Mesendoderm (in vitro differentiated cells): ENCODE results near the gene LIF.

Source experiments
- DNase-seq: peaks from one replicate; pipeline ENCODE4 v3.0.0; 2013
- H2AK5ac ChIP-seq: 2 replicates; pipeline ENCODE4 v1.6.1; 2013; ENCODE audit warnings: low read length, inconsistent platforms
- H2BK120ac ChIP-seq: 2 replicates; pipeline ENCODE4 v1.6.1; 2013; ENCODE audit warnings: low read depth, mild to moderate bottlenecking, low read length, moderate library complexity, mixed read lengths
- H2BK15ac ChIP-seq: replicated peaks from 2 replicates; pipeline ENCODE4 v1.6.1; 2013; ENCODE audit warnings: low read depth, mild to moderate bottlenecking, moderate library complexity
- H2BK5ac ChIP-seq: 2 replicates; pipeline ENCODE4 v1.6.1; 2013; ENCODE audit warnings: low read length, inconsistent platforms
- H3K18ac ChIP-seq: 2 replicates; pipeline ENCODE4 v1.6.1; 2013; ENCODE audit warnings: mild to moderate bottlenecking, low read length, mixed read lengths
- H3K23ac ChIP-seq: one replicate; pipeline ENCODE4 v1.6.1; 2013; ENCODE audit warnings: low read length
- H3K27ac ChIP-seq: 2 replicates; pipeline ENCODE4 v1.5.1; 2013; ENCODE audit warnings: low read depth, mild to moderate bottlenecking, inconsistent platforms, low read length, moderate library complexity
- H3K27me3 ChIP-seq: 2 replicates; pipeline ENCODE4 v1.6.1; 2013; ENCODE audit warnings: low read length, control low read depth, mild to moderate bottlenecking, inconsistent platforms; ENCODE audit not compliant: insufficient read depth, poor library complexity
- H3K36me3 ChIP-seq: 2 replicates; pipeline ENCODE4 v1.6.1; 2013; ENCODE audit warnings: low read length, inconsistent platforms; ENCODE audit not compliant: control insufficient read depth, insufficient read depth
- H3K4ac ChIP-seq: one replicate; pipeline ENCODE4 v1.6.1; 2013; ENCODE audit warnings: low read depth, mild to moderate bottlenecking, low read length, moderate library complexity
- H3K4me1 ChIP-seq: 2 replicates; pipeline ENCODE4 v1.6.1; 2013; ENCODE audit warnings: low read depth, low read length, inconsistent platforms; ENCODE audit not compliant: control insufficient read depth
- H3K4me2 ChIP-seq: 2 replicates; pipeline ENCODE4 v1.6.1; 2013; ENCODE audit warnings: low read length
- H3K4me3 ChIP-seq: 2 replicates; pipeline ENCODE4 v1.5.1; 2013; ENCODE audit warnings: mild to moderate bottlenecking, low read length
- H3K56ac ChIP-seq: one replicate; pipeline ENCODE4 v1.6.1; 2013; ENCODE audit warnings: low read length
- H3K79me1 ChIP-seq: 2 replicates; pipeline ENCODE4 v1.6.1; 2013; ENCODE audit warnings: low read length, inconsistent platforms
- H3K79me2 ChIP-seq: 2 replicates; pipeline ENCODE4 v1.6.1; 2013; ENCODE audit warnings: mild to moderate bottlenecking, low read length; ENCODE audit not compliant: control insufficient read depth, insufficient read depth
- H3K9ac ChIP-seq: 2 replicates; pipeline ENCODE4 v1.6.1; 2013; ENCODE audit warnings: low read length, inconsistent platforms
- H4K5ac ChIP-seq: one replicate; pipeline ENCODE4 v1.6.1; 2013; ENCODE audit warnings: low read length
- H4K8ac ChIP-seq: one replicate; pipeline ENCODE4 v1.6.1; 2013; ENCODE audit warnings: low read depth, mild to moderate bottlenecking, control low read depth, low read length, moderate library complexity
- WGBS: extraction: QIAGEN DNeasy Blood & Tissue Kit; methylation state at CpG from one replicate; pipeline ENCODE4 v1.1.7; 2013; ENCODE audit warnings: low lambda C conversion rate, missing lambda C conversion rate; ENCODE audit not compliant: insufficient coverage; ENCODE audit errors: extremely low coverage; 5-methylcytosine and 5-hydroxymethylcytosine counted together

Gene LIF

DNA sequence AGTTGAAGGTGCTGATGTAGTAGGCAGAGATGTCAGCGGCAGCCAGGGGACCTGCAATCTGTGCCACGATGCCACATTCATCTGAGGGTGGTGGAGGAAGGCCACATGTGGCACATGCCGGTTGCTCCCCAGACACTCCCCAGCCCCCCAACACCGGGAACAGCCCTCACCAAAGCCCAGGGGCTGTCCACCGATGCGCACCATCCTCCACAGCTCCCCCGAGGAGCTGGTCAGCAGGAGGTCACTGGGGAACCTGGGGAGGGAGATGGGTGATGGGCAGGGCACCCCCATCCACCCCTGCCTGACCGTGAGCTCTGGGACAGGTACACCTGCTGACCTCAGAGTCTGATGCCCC, 39.3 kb upstream of the LIF start:
- no peak overlapping the region for H3K27ac ChIP-seq
- no peak overlapping the region for H3K23ac ChIP-seq
- H3K36me3 ChIP-seq: no peaks in the 10 kb centered on the region
- WGBS: no CpG with 5 or more reads among the region's 8 CpGs
- H2BK120ac ChIP-seq: no peak overlapping the region
- no peak overlapping the region for H4K8ac ChIP-seq
- no peaks in the 10 kb centered on the region for H3K79me2 ChIP-seq
- H3K9ac ChIP-seq: no peak overlapping the region
- H3K18ac ChIP-seq: no peak overlapping the region
- H2BK5ac ChIP-seq: no peak overlapping the region
- H3K79me1 ChIP-seq: no peaks in the 10 kb centered on the region
- no peak overlapping the region for H2AK5ac ChIP-seq
- DNase-seq: no peak
- H3K27me3 ChIP-seq: no peaks in the 10 kb centered on the region
- no peak overlapping the region for H3K4me3 ChIP-seq
- H3K4me1 ChIP-seq: peaks cover 11% of the 10 kb centered on the region
- H2BK15ac ChIP-seq: no peak overlapping the region
- H3K4ac ChIP-seq: no peak overlapping the region
- H3K56ac ChIP-seq: no peak overlapping the region
- H3K4me2 ChIP-seq: no peak overlapping the region
- no peak overlapping the region for H4K5ac ChIP-seq

- Histone ChIP-seq H2BK15ac (no peak overlapping the region), H3K56ac (no peak overlapping the region), H3K79me1 (no peaks in the 10 kb centered on the region), H3K4me1 (peaks cover 9% of the 10 kb centered on the region), H2BK5ac (no peak overlapping the region), H3K4me2 (no peak overlapping the region), H3K27ac (no peak overlapping the region), H3K27me3 (no peaks in the 10 kb centered on the region), H2AK5ac (no peak overlapping the region), H3K4me3 (no peak overlapping the region), H3K79me2 (no peaks in the 10 kb centered on the region), H4K8ac (no peak overlapping the region), H3K4ac (no peak overlapping the region), H3K18ac (no peak overlapping the region), H2BK120ac (no peak overlapping the region), H3K36me3 (no peaks in the 10 kb centered on the region), H3K23ac (no peak overlapping the region), H3K9ac (no peak overlapping the region), H4K5ac (no peak overlapping the region)
- no peak for DNase-seq
- no CpG with 5 or more reads among the region's 27 CpGs for WGBS
These were observed 38.8 kb upstream of the LIF start for GRCh38 chr22:30285176-30285845.

- Histone ChIP-seq H3K18ac (no peak overlapping the region), H2BK15ac (no peak overlapping the region), H3K36me3 (no peaks in the 10 kb centered on the region), H3K4ac (no peak overlapping the region), H3K9ac (no peak overlapping the region), H3K56ac (no peak overlapping the region), H2AK5ac (no peak overlapping the region), H4K8ac (no peak overlapping the region), H3K27me3 (no peaks in the 10 kb centered on the region), H3K23ac (no peak overlapping the region), H4K5ac (no peak overlapping the region), H3K4me1 (peaks cover 6% of the 10 kb centered on the region), H3K4me2 (no peak overlapping the region), H3K79me1 (no peaks in the 10 kb centered on the region), H3K27ac (no peak overlapping the region), H3K79me2 (no peaks in the 10 kb centered on the region), H2BK5ac (no peak overlapping the region), H3K4me3 (no peak overlapping the region), H2BK120ac (no peak overlapping the region)
- DNase-seq: no peak
- WGBS: no CpG with 5 or more reads among the region's 4 CpGs
These were observed 38.1 kb upstream of the LIF start for GRCh38 chr22:30284666-30285065.

- no CpG with 5 or more reads among the region's 9 CpGs for WGBS
- H2AK5ac ChIP-seq: no peak overlapping the region
- no peak overlapping the region for H2BK5ac ChIP-seq
- no peaks in the 10 kb centered on the region for H3K79me1 ChIP-seq
- H3K4me3 ChIP-seq: no peak overlapping the region
- no peak overlapping the region for H4K8ac ChIP-seq
- no peaks in the 10 kb centered on the region for H3K36me3 ChIP-seq
- H3K4me1 ChIP-seq: peaks cover 6% of the 10 kb centered on the region
- H3K79me2 ChIP-seq: no peaks in the 10 kb centered on the region
- no peaks in the 10 kb centered on the region for H3K27me3 ChIP-seq
- no peak overlapping the region for H3K56ac ChIP-seq
- H3K4me2 ChIP-seq: no peak overlapping the region
- no peak overlapping the region for H3K18ac ChIP-seq
- H4K5ac ChIP-seq: no peak overlapping the region
- H3K4ac ChIP-seq: no peak overlapping the region
- H3K9ac ChIP-seq: no peak overlapping the region
- DNase-seq: no peak
- no peak overlapping the region for H2BK15ac ChIP-seq
- no peak overlapping the region for H3K23ac ChIP-seq
- no peak overlapping the region for H2BK120ac ChIP-seq
- H3K27ac ChIP-seq: no peak overlapping the region
These were observed 37.6 kb upstream of the LIF start for GRCh38 chr22:30284172-30284571.

- Histone ChIP-seq H3K4me1 (peaks cover 3% of the 10 kb centered on the region), H3K23ac (no peak overlapping the region), H3K79me1 (no peaks in the 10 kb centered on the region), H3K36me3 (no peaks in the 10 kb centered on the region), H3K18ac (no peak overlapping the region), H3K79me2 (no peaks in the 10 kb centered on the region), H3K56ac (no peak overlapping the region), H4K8ac (no peak overlapping the region), H3K4ac (no peak overlapping the region), H3K4me3 (no peak overlapping the region), H3K27ac (no peak overlapping the region), H2AK5ac (no peak overlapping the region), H2BK120ac (no peak overlapping the region), H2BK15ac (no peak overlapping the region), H3K4me2 (no peak overlapping the region), H2BK5ac (no peak overlapping the region), H3K9ac (no peak overlapping the region), H3K27me3 (no peaks in the 10 kb centered on the region), H4K5ac (no peak overlapping the region)
- WGBS: no CpG with 5 or more reads among the region's 4 CpGs
- DNase-seq: no peak
These were observed 36.8 kb upstream of the LIF start for GRCh38 chr22:30283342-30283741.

DNA sequence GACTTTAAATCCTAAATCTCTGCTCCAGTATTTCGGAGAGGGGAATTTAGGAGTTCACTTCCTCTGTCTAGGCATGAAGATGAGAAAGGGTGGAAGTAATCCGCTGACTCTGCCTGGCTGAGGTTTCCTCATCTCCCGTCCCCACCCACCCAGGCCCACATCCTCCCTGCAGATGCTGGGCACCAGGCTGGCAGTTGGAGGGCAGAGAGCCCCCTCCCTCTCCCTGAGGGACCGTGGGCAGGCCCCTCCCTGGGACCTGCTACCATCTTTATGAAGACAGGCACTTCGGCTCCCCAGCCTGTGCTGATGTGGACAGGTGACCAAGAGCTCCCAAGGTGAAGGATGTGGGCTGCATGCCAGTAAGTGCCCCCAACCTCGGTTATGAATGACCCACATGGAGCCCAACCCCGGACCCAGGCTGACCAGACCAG, 36.1 kb upstream of the LIF start:
- Histone ChIP-seq H3K27me3 (no peaks in the 10 kb centered on the region), H3K23ac (no peak overlapping the region), H3K9ac (no peak overlapping the region), H3K79me2 (no peaks in the 10 kb centered on the region), H2AK5ac (no peak overlapping the region), H2BK5ac (no peak overlapping the region), H4K8ac (no peak overlapping the region), H3K18ac (no peak overlapping the region), H2BK120ac (no peak overlapping the region), H3K4ac (no peak overlapping the region), H2BK15ac (no peak overlapping the region), H3K4me2 (no peak overlapping the region), H3K27ac (no peak overlapping the region), H3K4me1 (no peaks in the 10 kb centered on the region), H3K79me1 (no peaks in the 10 kb centered on the region), H3K56ac (no peak overlapping the region), H4K5ac (no peak overlapping the region), H3K4me3 (no peak overlapping the region), H3K36me3 (no peaks in the 10 kb centered on the region)
- WGBS: no CpG with 5 or more reads among the region's 7 CpGs
- no peak for DNase-seq
